H1 (cell line): ENCODE measurements around the gene MOSMO. TPM values are rescaled to one million over a fixed set of nuclear protein-coding genes. Genes with fewer than 3 reads are reported as not detected.

Experiments
- CTCF ChIA-PET: fragments of 300-600 bp; sonication (Branson Sonifier 250); formaldehyde crosslinking; loops from one replicate; lab custom pipeline; 2021; ENCODE audit not compliant: partially characterized antibody; lab: Charles Lee
- POLR2A ChIA-PET: fragments of 300-600 bp; sonication (Branson Sonifier 250); formaldehyde crosslinking; loops from one replicate; lab custom pipeline; 2021; ENCODE audit warnings: inconsistent platforms; ENCODE audit not compliant: partially characterized antibody; lab: Charles Lee
- DNase-seq, 2 experiments: peaks; one replicate each; pipeline versions ENCODE4 v3.0.0 to v3.0.0-alpha.2; 2010 to 2022; ENCODE audit warnings: low spot score in 2 of 2, low read depth in 1 of 2, mixed read lengths in 1 of 2
- FAIRE-seq: peaks from 2 replicates; lab custom pipeline; 2011; peaks lifted over from hg19 to GRCh38; lab: Jason Lieb, UNC
- H2AFZ ChIP-seq: 2 replicates; pipeline ENCODE4 v1.8.1; 2012; ENCODE audit warnings: low read length, inconsistent platforms
- H2AK5ac ChIP-seq: 2 replicates; pipeline ENCODE4 v1.6.1; 2013; ENCODE audit warnings: low read depth, low read length
- H2BK120ac ChIP-seq: replicated peaks from 2 replicates; pipeline ENCODE3; 2013; ENCODE audit warnings: low read depth, low read length, inconsistent platforms
- H2BK12ac ChIP-seq: 2 replicates; pipeline ENCODE4 v1.6.1; 2013; ENCODE audit warnings: low read depth, low read length
- H2BK15ac ChIP-seq: 2 replicates; pipeline ENCODE4 v1.6.1; 2013; ENCODE audit warnings: low read length
- H2BK20ac ChIP-seq: 2 replicates; pipeline ENCODE4 v1.6.1; 2013; ENCODE audit warnings: low read length
- H2BK5ac ChIP-seq: 2 replicates; pipeline ENCODE4 v1.6.1; 2013; ENCODE audit warnings: low read depth, low read length
- H3K14ac ChIP-seq: 2 replicates; pipeline ENCODE4 v1.6.1; 2013; ENCODE audit warnings: inconsistent platforms; ENCODE audit not compliant: insufficient read length
- H3K18ac ChIP-seq: 2 replicates; pipeline ENCODE4 v1.6.1; 2013; ENCODE audit warnings: low read length; ENCODE audit errors: extremely low read depth
- H3K23ac ChIP-seq: 2 replicates; pipeline ENCODE4 v1.6.1; 2013; ENCODE audit warnings: inconsistent platforms; ENCODE audit not compliant: insufficient read length
- H3K23me2 ChIP-seq: 2 replicates; pipeline ENCODE4 v1.6.1; 2013; ENCODE audit warnings: low read depth, low read length
- H3K27ac ChIP-seq: 2 replicates; pipeline ENCODE4 v1.6.1; 2011; ENCODE audit warnings: low read depth, low read length, inconsistent platforms
- H3K27me3 ChIP-seq, 4 experiments: replicated peaks in 1 of 4; 1 replicate in 1 of 4; 2 replicates in 3 of 4; pipeline versions ENCODE4 v1.6.1 to v1.8.1; 2011 to 2013; ENCODE audit warnings: low read length in 3 of 4, mild to moderate bottlenecking in 3 of 4, inconsistent platforms in 2 of 4, mixed read lengths in 2 of 4, moderate library complexity in 1 of 4; ENCODE audit not compliant: control insufficient read depth in 3 of 4, insufficient read depth in 3 of 4; ENCODE audit errors: extremely low read depth in 1 of 4
- H3K36me3 ChIP-seq, 4 experiments: 2 replicates each; pipeline versions ENCODE4 v1.6.1 to v1.8.1; 2011 to 2013; ENCODE audit warnings: mild to moderate bottlenecking in 4 of 4, low read length in 3 of 4, moderate library complexity in 2 of 4, control low read depth in 1 of 4, inconsistent platforms in 1 of 4; ENCODE audit not compliant: insufficient read depth in 4 of 4, control insufficient read depth in 2 of 4
- H3K4ac ChIP-seq: replicated peaks from 2 replicates; pipeline ENCODE3; 2013; ENCODE audit warnings: low read length, low read depth, mixed read lengths, inconsistent platforms; ENCODE audit not compliant: insufficient read length
- H3K4me1 ChIP-seq, 4 experiments: replicated peaks in 1 of 4; 1 replicate in 1 of 4; 2 replicates in 3 of 4; pipeline versions ENCODE4 v1.6.1 to v1.8.1; 2011 to 2013; ENCODE audit warnings: low read length in 3 of 4, inconsistent platforms in 2 of 4, mixed read lengths in 1 of 4; ENCODE audit not compliant: insufficient read depth in 4 of 4, control insufficient read depth in 3 of 4
- H3K4me2 ChIP-seq, 2 experiments: 2 replicates each; pipeline versions ENCODE4 v1.6.1 to v1.8.1; 2011 to 2013; ENCODE audit warnings: low read depth in 2 of 2, low read length in 2 of 2, control low read depth in 1 of 2, inconsistent platforms in 1 of 2, mild to moderate bottlenecking in 1 of 2; ENCODE audit not compliant: insufficient read depth in 1 of 2
- H3K4me3 ChIP-seq, 4 experiments: fragments of 200-600, 300-600 bp in 1 of 4; sonication (generic), shearing (Covaris generic), sonication (Bioruptor Twin) in 1 of 4; 2 replicates each; pipeline versions ENCODE4 v1.5.1 to v1.8.1; 2011 to 2016; ENCODE audit warnings: low read length in 4 of 4, low read depth in 3 of 4, control low read depth in 2 of 4, inconsistent platforms in 2 of 4, mild to moderate bottlenecking in 2 of 4, mixed read lengths in 1 of 4, moderate library complexity in 1 of 4; ENCODE audit not compliant: insufficient read depth in 2 of 4; ENCODE audit errors: extremely low read depth in 1 of 4
- H3K56ac ChIP-seq: replicated peaks from 2 replicates; pipeline ENCODE3; 2013; ENCODE audit warnings: low read depth, mild to moderate bottlenecking, mixed read lengths, low read length, inconsistent platforms; ENCODE audit not compliant: insufficient read length
- H3K79me1 ChIP-seq: 2 replicates; pipeline ENCODE4 v1.6.1; 2013; ENCODE audit warnings: low read depth, low read length, control low read depth
- H3K79me2 ChIP-seq, 2 experiments: 2 replicates each; pipeline versions ENCODE4 v1.6.1 to v1.8.1; 2012 to 2013; ENCODE audit warnings: low read length in 2 of 2, mild to moderate bottlenecking in 2 of 2, inconsistent platforms in 1 of 2; ENCODE audit not compliant: insufficient read depth in 2 of 2, control insufficient read depth in 1 of 2
- H3K9ac ChIP-seq, 4 experiments: replicated peaks in 1 of 4; 1 replicate in 1 of 4; 2 replicates in 3 of 4; pipeline versions ENCODE4 v1.6.1 to v1.8.1; 2011 to 2013; ENCODE audit warnings: low read depth in 3 of 4, low read length in 3 of 4, control low read depth in 2 of 4, mild to moderate bottlenecking in 2 of 4, moderate library complexity in 2 of 4, inconsistent platforms in 1 of 4; ENCODE audit errors: extremely low read depth in 1 of 4
- H3K9me3 ChIP-seq, 2 experiments: 2 replicates each; pipeline versions ENCODE4 v1.6.1 to v1.8.1; 2012 to 2013; ENCODE audit warnings: mild to moderate bottlenecking in 2 of 2, moderate library complexity in 2 of 2, control low read depth in 1 of 2, inconsistent platforms in 1 of 2, low read depth in 1 of 2, low read length in 1 of 2, mixed read lengths in 1 of 2; ENCODE audit not compliant: insufficient read depth in 2 of 2
- H4K20me1 ChIP-seq, 2 experiments: replicated peaks in 1 of 2; 2 replicates each; pipeline versions ENCODE3 to v1.8.1; 2011 to 2013; ENCODE audit warnings: inconsistent platforms in 2 of 2, low read length in 2 of 2, mild to moderate bottlenecking in 1 of 2; ENCODE audit not compliant: insufficient read depth in 2 of 2, control insufficient read depth in 1 of 2
- H4K5ac ChIP-seq: 2 replicates; pipeline ENCODE4 v1.6.1; 2013; ENCODE audit warnings: low read length, low read depth, mixed read lengths, inconsistent platforms; ENCODE audit not compliant: insufficient read length
- H4K8ac ChIP-seq: 2 replicates; pipeline ENCODE4 v1.8.0; 2013; ENCODE audit warnings: mild to moderate bottlenecking, moderate library complexity, low read length, inconsistent platforms; ENCODE audit not compliant: insufficient read depth; ENCODE audit errors: extremely low read depth
- H4K91ac ChIP-seq: replicated peaks from 2 replicates; pipeline ENCODE3; 2013; ENCODE audit warnings: low read length, mixed read lengths, inconsistent platforms; ENCODE audit not compliant: insufficient read length
- WGBS, 2 experiments: shearing (Covaris generic) in 1 of 2; methylation state at CpG; one replicate each; pipeline versions ENCODE4 v1.1.6 to v1.1.7; 2013 to 2015; ENCODE audit warnings: low lambda C conversion rate in 2 of 2, mixed read lengths in 2 of 2, inconsistent platforms in 1 of 2, low coverage in 1 of 2, missing lambda C conversion rate in 1 of 2; ENCODE audit not compliant: insufficient replicate concordance in 2 of 2, insufficient coverage in 1 of 2, insufficient read length in 1 of 2; ENCODE audit errors: extremely low coverage in 1 of 2, missing lambda C conversion rate in 1 of 2; 5-methylcytosine and 5-hydroxymethylcytosine counted together
- polyA plus RNA-seq, 7 experiments: library from polyadenylated mRNA; depleted of rRNA in 3 of 7; stranded (reverse) in 5 of 7; unstranded in 2 of 7; fragments of >200 nt in 5 of 7; fragments of 200-250 nt in 2 of 7; gene quantifications; 1 replicate in 5 of 7; 2 replicates in 1 of 7; 4 replicates in 1 of 7; pipeline versions ENCODE4 v1.2.1 to v1.2.3, GENCODE V29; 2011 to 2013; ENCODE audit warnings: missing spikeins in 2 of 7, mixed read lengths in 2 of 7
- total RNA-seq: library from RNA; stranded (reverse); fragmentation: NEBNext Ultra II Directional; extraction: Animal tissue kit (Norgen Biotek cat#: 25700); gene quantifications from 2 replicates; pipeline ENCODE4 v1.2.1, GENCODE V29; 2021

Gene MOSMO
- total and polyA plus RNA-seq, 2 of the 8 experiments (the other 6 are each of a cell fraction or from before 2014, with no cell fraction given) = 8.6 to 14.8 TPM

GRCh38 chr16:22086440-22086839 lies 78.5 kb downstream of the MOSMO start:
- Histone ChIP-seq H3K4me3 (no peak overlapping the region), H2BK120ac (no peak overlapping the region), H3K4me2 (no peak overlapping the region), H3K79me2 (no peaks in the 10 kb centered on the region), H3K4me1 (no peaks in the 10 kb centered on the region), H4K5ac (no peak overlapping the region), H3K9ac (no peak overlapping the region), H3K36me3 (no peaks in the 10 kb centered on the region; a peak in 1 of 8 replicates), H3K27me3 (peaks cover 0 to 2% (median 0%) of the 10 kb centered on the region in 4 experiments; a peak in 1 of 7 replicates), H3K23ac (no peak overlapping the region), H4K91ac (no peak overlapping the region), H2AK5ac (no peak overlapping the region), H3K27ac (no peak overlapping the region), H2BK15ac (no peak overlapping the region), H3K9me3 (no peaks in the 10 kb centered on the region), H2BK12ac (no peak overlapping the region), H4K8ac (no peak overlapping the region), H2BK20ac (no peak overlapping the region), H3K18ac (no peak overlapping the region), H3K14ac (no peak overlapping the region), H2AFZ (no peak overlapping the region), H3K79me1 (no peaks in the 10 kb centered on the region), H2BK5ac (no peak overlapping the region), H3K56ac (no peak overlapping the region), H3K23me2 (no peaks in the 10 kb centered on the region), H3K4ac (no peak overlapping the region), H4K20me1 (no peaks in the 10 kb centered on the region)
- 95% methylated on average over 1 of the region's 1 CpG; no CpG with 5 or more reads in 1 of the 2 experiments for WGBS, 2 experiments
- DNase-seq (no peak), FAIRE-seq (no peak)
- ChIA-PET CTCF (interaction anchor here (1.0 kb wide), 1 partner anchor 104 kb away, joined by 3 read pairs; no protein-coding TSS in a partner anchor), POLR2A (no interaction called here)
